ENCODE data around the gene IGLL5.

The IGLL5 gene

GRCh38 chr22:22865311-22866072 is 22.1 kb upstream of the IGLL5 start:
- DNase-seq, result no peak

- no peak for DNase-seq
Observed at GRCh38 chr22:22866381-22867111, 21.1 kb upstream of the IGLL5 start.

GRCh38 chr22:22867996-22868715 is 19.5 kb upstream of the IGLL5 start:
- DNase-seq, result no peak

GRCh38 chr22:22870577-22871404 is 16.8 kb upstream of the IGLL5 start:
- DNase-seq, result no peak

GRCh38 chr22:22871536-22872278 is 15.9 kb upstream of the IGLL5 start:
- no peak for DNase-seq

- DNase-seq, result no peak
Observed at GRCh38 chr22:22872722-22873708, 14.6 kb upstream of the IGLL5 start.

GRCh38 chr22:22877523-22878210 is 9.9 kb upstream of the IGLL5 start:
- DNase-seq, result no peak

GRCh38 chr22:22878211-22878570 is 9.4 kb upstream of the IGLL5 start:
- no peak for DNase-seq

- no peak for DNase-seq
Observed at GRCh38 chr22:22878801-22879674, 8.6 kb upstream of the IGLL5 start.

- DNase-seq, result no peak
Observed at GRCh38 chr22:22879675-22880155, 7.9 kb upstream of the IGLL5 start.

- no peak for DNase-seq
Observed at GRCh38 chr22:22880645-22881044, 7.0 kb upstream of the IGLL5 start.

- DNase-seq, result no peak
Observed at GRCh38 chr22:22881116-22882000, 6.3 kb upstream of the IGLL5 start.

GRCh38 chr22:22882033-22882717 is 5.4 kb upstream of the IGLL5 start:
- peak; percentile 0 for DNase-seq

- DNase-seq, result no peak
Observed at GRCh38 chr22:22883090-22883727, 4.4 kb upstream of the IGLL5 start.

- peak; percentile 29 for DNase-seq
Observed at GRCh38 chr22:22884010-22884887, 3.4 kb upstream of the IGLL5 start.

Measured in NCI-H748 treated with DMSO at 0.1 percent for 48 hours (cell line).